GM12875 (cell line): Measurements from ENCODE around the gene TMEM92.

Experiments
- H3K4me3 ChIP-seq: one replicate; pipeline ENCODE4 v1.5.1; 2011; ENCODE audit warnings: low read depth, low read length, control low read depth
- TF ChIP-seq, protein P1 (sequence below): IDR thresholded peaks from 2 replicates; pipeline ENCODE4 v1.5.1; 2011; ENCODE audit warnings: low read depth, mild to moderate bottlenecking, control low read depth, inconsistent platforms, low read length, moderate library complexity, borderline replicate concordance; ENCODE audit not compliant: insufficient read depth

TMEM92 gene

GRCh38 chr17:50262001-50262794 is 12.1 kb upstream of the TMEM92 start:
- H3K4me3 ChIP-seq, result no peak overlapping the region
- TF ChIP-seq, protein P1, sequence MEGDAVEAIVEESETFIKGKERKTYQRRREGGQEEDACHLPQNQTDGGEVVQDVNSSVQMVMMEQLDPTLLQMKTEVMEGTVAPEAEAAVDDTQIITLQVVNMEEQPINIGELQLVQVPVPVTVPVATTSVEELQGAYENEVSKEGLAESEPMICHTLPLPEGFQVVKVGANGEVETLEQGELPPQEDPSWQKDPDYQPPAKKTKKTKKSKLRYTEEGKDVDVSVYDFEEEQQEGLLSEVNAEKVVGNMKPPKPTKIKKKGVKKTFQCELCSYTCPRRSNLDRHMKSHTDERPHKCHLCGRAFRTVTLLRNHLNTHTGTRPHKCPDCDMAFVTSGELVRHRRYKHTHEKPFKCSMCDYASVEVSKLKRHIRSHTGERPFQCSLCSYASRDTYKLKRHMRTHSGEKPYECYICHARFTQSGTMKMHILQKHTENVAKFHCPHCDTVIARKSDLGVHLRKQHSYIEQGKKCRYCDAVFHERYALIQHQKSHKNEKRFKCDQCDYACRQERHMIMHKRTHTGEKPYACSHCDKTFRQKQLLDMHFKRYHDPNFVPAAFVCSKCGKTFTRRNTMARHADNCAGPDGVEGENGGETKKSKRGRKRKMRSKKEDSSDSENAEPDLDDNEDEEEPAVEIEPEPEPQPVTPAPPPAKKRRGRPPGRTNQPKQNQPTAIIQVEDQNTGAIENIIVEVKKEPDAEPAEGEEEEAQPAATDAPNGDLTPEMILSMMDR, result no peak

- no peak overlapping the region for H3K4me3 ChIP-seq
These were observed 10.7 kb upstream of the TMEM92 start for GRCh38 chr17:50263331-50264262.

DNA sequence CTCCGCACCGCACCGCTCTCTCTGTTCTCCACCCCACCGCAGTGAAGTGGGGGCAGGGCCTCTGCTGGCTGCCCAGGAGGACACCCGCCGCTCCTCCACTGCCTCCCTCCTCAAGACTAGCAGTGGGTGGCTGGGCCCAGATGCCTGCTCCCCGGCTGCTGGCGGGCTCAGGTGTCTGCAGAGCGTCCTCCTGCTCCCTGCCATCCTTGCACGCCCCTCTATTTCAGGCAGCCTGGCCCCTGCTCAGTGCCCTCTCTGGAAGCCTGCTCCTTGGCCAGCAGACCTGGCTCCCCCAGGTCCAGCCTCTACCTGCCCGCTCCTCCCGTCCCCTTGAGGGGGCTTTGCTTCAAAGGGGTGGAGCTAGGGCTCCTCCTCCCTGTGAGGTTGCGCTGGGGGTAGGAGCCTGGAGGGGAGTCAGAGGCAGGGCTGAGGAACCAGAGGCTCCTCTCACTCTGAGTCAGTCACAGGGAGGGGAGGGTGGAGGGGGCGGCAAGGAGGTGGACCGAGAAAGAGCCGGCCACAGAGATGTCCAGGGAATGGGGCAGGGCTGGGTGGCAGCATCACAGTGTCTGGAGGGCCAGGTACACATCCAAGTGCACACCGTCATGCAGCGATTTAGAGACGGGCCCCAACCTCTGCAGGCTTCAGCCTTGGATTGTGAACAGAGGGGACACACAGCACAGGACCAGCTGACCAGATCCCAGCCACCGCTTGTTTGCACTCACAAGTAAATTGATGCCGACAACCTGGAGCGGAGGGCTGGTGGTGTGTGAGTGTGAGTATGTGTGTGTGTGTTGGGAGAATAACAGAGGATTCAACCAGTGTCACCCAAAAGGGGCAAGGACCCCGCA is 9.8 kb upstream of the TMEM92 start:
- H3K4me3 ChIP-seq, result no peak overlapping the region
- TF ChIP-seq, protein P1, result no peak

More at GRCh38 chr17:50263331-50264262, 10.7 kb upstream of the TMEM92 start:
- TF ChIP-seq, protein P1, result no peak

DNA sequence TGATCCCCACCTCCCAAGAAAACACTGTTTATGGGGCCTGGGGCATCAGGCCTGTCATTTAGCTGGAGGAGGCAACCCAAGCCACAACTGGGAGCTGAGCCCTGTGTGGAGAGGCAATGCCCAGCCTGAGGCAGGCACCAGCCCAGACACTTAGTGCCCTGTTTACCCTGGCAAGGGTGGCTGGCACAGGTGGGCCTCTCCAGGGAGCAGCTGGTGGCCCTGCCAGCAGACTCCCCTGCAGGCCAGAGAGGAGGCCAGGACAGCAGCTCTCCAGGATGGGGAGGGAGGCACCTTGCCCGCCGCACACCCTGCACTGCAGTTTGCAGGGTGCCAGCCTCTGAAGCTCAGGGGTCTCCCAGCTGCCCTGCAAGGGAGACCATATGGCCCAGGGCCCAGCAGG is 9.1 kb upstream of the TMEM92 start:
- TF ChIP-seq, protein P1, result no peak

DNA sequence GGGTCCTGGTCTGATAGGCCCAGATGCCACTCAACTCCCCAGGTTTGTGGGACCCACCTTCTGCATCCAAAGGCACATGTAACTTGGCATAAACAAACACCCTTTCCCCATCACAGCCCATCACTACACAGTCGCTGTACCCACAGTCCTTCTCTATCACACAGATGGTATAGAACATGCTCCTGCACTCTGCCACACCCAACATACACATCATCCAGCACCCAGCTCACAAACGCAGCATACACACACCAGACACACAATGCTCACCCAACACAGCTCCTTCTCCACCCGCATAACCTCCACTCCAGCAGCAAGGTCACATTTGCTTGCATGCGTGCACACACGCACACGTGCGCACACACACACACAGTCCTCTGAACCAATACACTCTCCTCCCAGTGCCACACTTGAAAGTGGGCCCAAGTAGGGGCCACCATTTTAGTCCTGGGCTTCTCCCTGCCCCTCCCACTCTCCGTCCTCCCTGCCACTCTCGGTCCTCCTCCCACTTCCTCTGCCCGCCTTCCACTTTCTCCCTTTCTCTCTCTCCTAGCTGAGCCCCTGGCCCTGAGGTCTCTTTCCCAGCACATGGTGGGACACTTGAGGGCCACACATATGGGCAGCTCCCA is 8.5 kb upstream of the TMEM92 start:
- H3K4me3 ChIP-seq, result no peak overlapping the region
- TF ChIP-seq, protein P1, result no peak

More for the DNA sequence above, 9.1 kb upstream of the TMEM92 start:
- no peak overlapping the region for H3K4me3 ChIP-seq

GRCh38 chr17:50266384-50267073 is 7.7 kb upstream of the TMEM92 start:
- TF ChIP-seq, protein P1, result no peak
- no peak overlapping the region for H3K4me3 ChIP-seq
